Loucy (cell line): ENCODE results near the gene SP140.

ENCODE experiments used
- H2AFZ ChIP-seq: fragments of 200-600 bp; sonication (generic); 2 replicates; pipeline ENCODE4 v1.6.0; 2016; ENCODE audit warnings: antibody characterized with exemption, mild to moderate bottlenecking, low read length, moderate library complexity
- H3F3A ChIP-seq: fragments of 200-600 bp; 2 replicates; pipeline ENCODE4 v1.6.0; 2016; ENCODE audit warnings: antibody characterized with exemption, low read depth, mild to moderate bottlenecking
- H3K27me3 ChIP-seq: fragments of 200-600 bp; sonication (generic); 2 replicates; pipeline ENCODE4 v1.6.1; 2014; ENCODE audit warnings: low read length, mild to moderate bottlenecking; ENCODE audit not compliant: insufficient read depth, poor library complexity, severe bottlenecking
- H3K36me3 ChIP-seq: fragments of 200-600 bp; sonication (generic); 2 replicates; pipeline ENCODE4 v1.6.1; 2016; ENCODE audit warnings: low read length; ENCODE audit not compliant: insufficient read depth
- H3K4me1 ChIP-seq: fragments of 200-600 bp; sonication (generic); 2 replicates; pipeline ENCODE4 v1.5.1; 2014; ENCODE audit warnings: low read length, mild to moderate bottlenecking; ENCODE audit not compliant: insufficient read depth, poor library complexity, severe bottlenecking
- H3K4me2 ChIP-seq: fragments of 200-600 bp; sonication (generic); 2 replicates; pipeline ENCODE4 v1.6.0; 2014; ENCODE audit warnings: antibody characterized with exemption, low read length, low read depth, mild to moderate bottlenecking; ENCODE audit not compliant: poor library complexity, severe bottlenecking
- H3K4me3 ChIP-seq: fragments of 200-600 bp; sonication (generic); 2 replicates; pipeline ENCODE4 v1.5.1; 2014; ENCODE audit warnings: low read length, mild to moderate bottlenecking, mixed read lengths; ENCODE audit not compliant: poor library complexity, severe bottlenecking
- H3K79me2 ChIP-seq: fragments of 200-600 bp; sonication (generic); 2 replicates; pipeline ENCODE4 v1.6.1; 2014; ENCODE audit warnings: low read length; ENCODE audit not compliant: insufficient read depth
- H3K9ac ChIP-seq: fragments of 200-600 bp; sonication (generic); 2 replicates; pipeline ENCODE4 v1.6.0; 2014; ENCODE audit warnings: mild to moderate bottlenecking, low read depth, low read length, moderate library complexity; ENCODE audit not compliant: poor library complexity, severe bottlenecking
- H3K9me2 ChIP-seq: fragments of 200-600 bp; sonication (generic); replicated peaks from 2 replicates; pipeline ENCODE4 v1.6.1; 2016; ENCODE audit warnings: low read depth, low read length, mixed read lengths
- H3K9me3 ChIP-seq: fragments of 200-600 bp; sonication (generic); 2 replicates; pipeline ENCODE4 v1.6.1; 2014; ENCODE audit warnings: mild to moderate bottlenecking, antibody characterized with exemption, low read length, low read depth; ENCODE audit not compliant: insufficient read depth
- H4K20me1 ChIP-seq: fragments of 200-600 bp; sonication (generic); 2 replicates; pipeline ENCODE4 v1.6.0; 2014; ENCODE audit warnings: antibody characterized with exemption, low read length, mild to moderate bottlenecking; ENCODE audit not compliant: insufficient read depth, poor library complexity, severe bottlenecking
- EZH2phosphoT487 ChIP-seq: fragments of 200-600 bp; IDR thresholded peaks from 2 replicates; pipeline ENCODE4 v1.6.1; 2018; ENCODE audit warnings: antibody characterized with exemption, mild to moderate bottlenecking, moderate library complexity, borderline replicate concordance
- TF ChIP-seq, protein P1 (sequence below): fragments of 200-600 bp; sonication (generic); conservative IDR thresholded peaks from 2 replicates; pipeline ENCODE4 v1.5.1; 2014; ENCODE audit warnings: mild to moderate bottlenecking, antibody characterized with exemption, low read length

SP140 gene

DNA sequence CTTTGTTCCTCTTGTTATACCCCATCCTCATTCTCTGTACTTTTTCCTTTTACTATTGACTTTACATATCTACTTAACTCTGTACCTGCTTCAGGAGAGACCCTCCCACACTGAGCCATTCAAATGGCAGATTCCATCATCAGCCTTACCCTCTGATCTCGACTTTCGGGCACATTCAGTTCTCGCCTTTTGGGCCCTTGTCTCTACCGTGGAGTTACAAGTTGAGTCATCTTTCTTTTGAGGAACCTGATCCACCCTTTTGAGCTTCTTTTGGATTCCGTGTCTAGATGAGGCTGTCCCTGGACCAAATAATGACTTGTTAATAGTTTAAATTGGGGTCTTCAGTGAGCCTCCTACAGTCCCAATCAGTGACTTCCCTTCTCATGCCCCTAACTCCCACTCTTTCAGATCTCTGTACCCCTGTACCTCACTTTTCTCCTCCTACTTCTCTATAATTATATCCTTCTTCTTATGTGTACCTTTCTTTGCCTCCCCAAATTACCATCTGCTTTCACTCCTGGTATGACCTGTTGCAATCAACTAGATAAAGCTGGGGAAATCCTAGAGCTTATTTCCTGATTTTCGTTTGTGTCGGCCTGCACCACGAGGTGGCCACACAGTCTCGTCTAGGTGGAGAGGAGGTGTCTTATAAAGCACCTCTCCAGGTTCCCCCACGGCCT, 23.0 kb upstream of the SP140 start:
- no peaks in the 10 kb centered on the region for H3F3A ChIP-seq
- no peaks in the 10 kb centered on the region for H3K9me3 ChIP-seq
- H4K20me1 ChIP-seq: no peaks in the 10 kb centered on the region
- peaks cover 11% of the 10 kb centered on the region; the same call in 1 of the 2 replicates for H3K36me3 ChIP-seq
- no peaks in the 10 kb centered on the region for H3K79me2 ChIP-seq
- no peaks in the 10 kb centered on the region for H3K9me2 ChIP-seq
- H3K4me1 ChIP-seq: no peaks in the 10 kb centered on the region
- H2AFZ ChIP-seq: no peak overlapping the region
- H3K27me3 ChIP-seq: no peaks in the 10 kb centered on the region
- no peak overlapping the region for H3K4me3 ChIP-seq
- TF ChIP-seq, protein P1, sequence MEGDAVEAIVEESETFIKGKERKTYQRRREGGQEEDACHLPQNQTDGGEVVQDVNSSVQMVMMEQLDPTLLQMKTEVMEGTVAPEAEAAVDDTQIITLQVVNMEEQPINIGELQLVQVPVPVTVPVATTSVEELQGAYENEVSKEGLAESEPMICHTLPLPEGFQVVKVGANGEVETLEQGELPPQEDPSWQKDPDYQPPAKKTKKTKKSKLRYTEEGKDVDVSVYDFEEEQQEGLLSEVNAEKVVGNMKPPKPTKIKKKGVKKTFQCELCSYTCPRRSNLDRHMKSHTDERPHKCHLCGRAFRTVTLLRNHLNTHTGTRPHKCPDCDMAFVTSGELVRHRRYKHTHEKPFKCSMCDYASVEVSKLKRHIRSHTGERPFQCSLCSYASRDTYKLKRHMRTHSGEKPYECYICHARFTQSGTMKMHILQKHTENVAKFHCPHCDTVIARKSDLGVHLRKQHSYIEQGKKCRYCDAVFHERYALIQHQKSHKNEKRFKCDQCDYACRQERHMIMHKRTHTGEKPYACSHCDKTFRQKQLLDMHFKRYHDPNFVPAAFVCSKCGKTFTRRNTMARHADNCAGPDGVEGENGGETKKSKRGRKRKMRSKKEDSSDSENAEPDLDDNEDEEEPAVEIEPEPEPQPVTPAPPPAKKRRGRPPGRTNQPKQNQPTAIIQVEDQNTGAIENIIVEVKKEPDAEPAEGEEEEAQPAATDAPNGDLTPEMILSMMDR: no peak
- no peak for TF ChIP-seq EZH2phosphoT487
- no peak overlapping the region for H3K9ac ChIP-seq
- H3K4me2 ChIP-seq: no peak overlapping the region

DNA sequence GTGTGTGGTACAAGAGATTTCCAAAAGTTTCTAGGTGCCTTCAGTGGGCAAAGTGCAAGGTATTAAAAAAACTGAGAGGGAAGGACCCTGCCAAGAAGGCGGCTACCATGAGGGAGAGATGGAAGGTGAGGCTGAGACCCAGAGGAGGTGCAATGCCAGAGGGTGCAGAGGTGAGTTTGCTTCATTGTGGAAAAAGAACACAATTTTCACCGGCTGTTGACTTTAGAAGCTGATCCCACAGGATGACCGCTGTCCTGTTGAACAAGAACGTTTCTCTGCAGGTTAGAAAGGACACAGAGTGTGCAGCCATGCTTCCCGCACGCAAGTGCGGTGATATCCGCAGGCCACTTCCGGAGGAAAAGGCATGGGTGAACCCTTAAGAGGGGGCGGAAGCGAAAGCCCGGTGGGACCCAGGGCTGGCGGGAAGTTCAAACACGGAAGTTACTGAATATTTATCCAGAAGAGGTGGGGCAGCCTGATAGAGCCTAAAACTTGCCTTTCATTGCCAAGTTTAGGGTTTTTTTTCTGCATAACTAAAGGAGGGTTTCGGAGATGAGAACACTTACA, 22.3 kb upstream of the SP140 start:
- Histone ChIP-seq H3K4me1 (peaks cover under 1% of the 10 kb centered on the region), H3K9ac (no peak overlapping the region)

DNA sequence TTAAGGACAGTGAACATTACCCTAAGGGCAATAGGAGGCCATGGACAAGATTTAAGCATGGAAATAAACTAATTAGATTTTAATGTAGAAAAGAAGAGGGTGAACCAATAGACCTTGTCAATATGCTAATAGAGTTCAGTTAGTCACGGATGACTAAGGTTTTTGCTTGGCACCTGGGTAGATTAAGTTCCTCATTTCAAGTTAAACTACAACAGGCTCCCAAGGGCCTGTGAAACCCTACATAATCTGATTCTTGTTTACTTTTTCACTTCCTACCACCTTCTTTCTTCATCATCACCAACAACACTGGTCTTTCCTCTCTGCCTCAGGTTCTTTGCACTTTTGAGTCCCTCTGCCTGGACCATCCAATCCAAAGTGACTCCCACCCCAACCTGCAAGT, 20.5 kb upstream of the SP140 start:
- Histone ChIP-seq H4K20me1 (no peaks in the 10 kb centered on the region), H3F3A (no peaks in the 10 kb centered on the region)
- no peak for TF ChIP-seq EZH2phosphoT487
- TF ChIP-seq, protein P1: no peak

More for the DNA sequence above, 22.3 kb upstream of the SP140 start:
- Histone ChIP-seq H4K20me1 (no peaks in the 10 kb centered on the region), H3K79me2 (no peaks in the 10 kb centered on the region), H3K9me3 (no peaks in the 10 kb centered on the region), H3K4me3 (no peak overlapping the region), H3F3A (no peaks in the 10 kb centered on the region), H3K9me2 (no peaks in the 10 kb centered on the region), H3K4me2 (no peak overlapping the region), H3K27me3 (no peaks in the 10 kb centered on the region), H2AFZ (no peak overlapping the region), H3K36me3 (peaks cover 12% of the 10 kb centered on the region; the same call in 1 of the 2 replicates)
- no peak for TF ChIP-seq EZH2phosphoT487
- TF ChIP-seq, protein P1: no peak

More for the DNA sequence above, 20.5 kb upstream of the SP140 start:
- Histone ChIP-seq H3K9ac (no peak overlapping the region), H2AFZ (no peak overlapping the region), H3K4me2 (no peak overlapping the region), H3K4me1 (peaks cover 19% of the 10 kb centered on the region), H3K9me3 (no peaks in the 10 kb centered on the region), H3K27me3 (no peaks in the 10 kb centered on the region), H3K4me3 (no peak overlapping the region), H3K36me3 (peaks cover 11% of the 10 kb centered on the region; the same call in 1 of the 2 replicates), H3K9me2 (no peaks in the 10 kb centered on the region), H3K79me2 (no peaks in the 10 kb centered on the region)
